NCI-H146 treated with DMSO at 0.1 percent for 48 hours (cell line): Measurements from ENCODE around the gene OR2M7.
"Not testable (repeated sequence)": the region's sequence is repeated elsewhere in the genome, so short reads cannot be mapped to it uniquely, and the experiment has no call there.

Experiments
- DNase-seq: peaks from one replicate; lab custom pipeline; 2025; ENCODE audit not compliant: unreplicated experiment; lab: John Stamatoyannopoulos, UW

Gene OR2M7, protein sequence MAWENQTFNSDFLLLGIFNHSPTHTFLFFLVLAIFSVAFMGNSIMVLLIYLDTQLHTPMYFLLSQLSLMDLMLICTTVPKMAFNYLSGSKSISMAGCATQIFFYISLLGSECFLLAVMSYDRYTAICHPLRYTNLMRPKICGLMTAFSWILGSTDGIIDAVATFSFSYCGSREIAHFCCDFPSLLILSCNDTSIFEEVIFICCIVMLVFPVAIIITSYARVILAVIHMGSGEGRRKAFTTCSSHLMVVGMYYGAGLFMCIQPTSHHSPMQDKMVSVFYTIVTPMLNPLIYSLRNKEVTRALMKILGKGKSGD

DNA sequence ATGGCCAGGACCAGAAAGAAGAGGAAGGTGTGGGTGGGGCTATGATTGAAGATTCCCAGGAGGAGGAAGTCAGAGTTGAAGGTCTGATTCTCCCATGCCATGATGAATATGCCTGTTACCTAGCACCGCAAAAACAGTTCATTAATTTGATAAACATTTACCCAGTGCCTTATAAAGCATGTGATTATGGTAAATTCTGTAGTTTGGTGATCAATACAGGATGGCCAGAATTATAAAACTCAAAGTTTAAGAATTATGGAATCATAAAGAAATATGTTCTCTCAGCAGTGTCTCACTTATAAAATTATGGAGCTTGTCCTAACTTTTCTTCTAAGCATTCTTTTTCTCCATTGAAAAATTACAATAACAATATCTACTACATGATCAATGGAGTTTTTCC lies at the start of gene OR2M7:
TSS of gene OR2M7 (minus strand) at position 101 of the 400 bp plus-strand sequence. CDS start at position 101, 0 bp downstream.
- DNase-seq: no peak

DNA sequence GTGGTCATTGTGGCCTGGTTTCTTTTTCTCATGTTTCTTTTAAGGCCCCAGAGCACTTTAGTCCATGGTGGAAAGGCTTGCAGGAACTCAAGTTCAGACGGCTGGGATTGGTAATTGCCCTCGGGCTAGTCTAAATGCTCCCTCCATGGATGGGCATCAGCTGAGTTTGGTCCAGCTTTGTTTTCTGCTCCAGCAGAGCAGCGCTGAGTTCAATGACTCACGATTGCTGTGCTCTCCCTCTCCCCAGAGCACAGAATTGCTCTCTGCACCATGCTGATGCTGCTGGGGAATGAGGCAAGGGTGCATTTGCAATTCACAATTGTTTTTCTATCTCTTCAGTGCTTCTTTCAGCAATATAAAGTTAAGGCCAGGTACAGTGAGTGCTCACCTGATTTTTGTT lies 49.4 kb upstream of the OR2M7 start:
- DNase-seq: no peak

DNA sequence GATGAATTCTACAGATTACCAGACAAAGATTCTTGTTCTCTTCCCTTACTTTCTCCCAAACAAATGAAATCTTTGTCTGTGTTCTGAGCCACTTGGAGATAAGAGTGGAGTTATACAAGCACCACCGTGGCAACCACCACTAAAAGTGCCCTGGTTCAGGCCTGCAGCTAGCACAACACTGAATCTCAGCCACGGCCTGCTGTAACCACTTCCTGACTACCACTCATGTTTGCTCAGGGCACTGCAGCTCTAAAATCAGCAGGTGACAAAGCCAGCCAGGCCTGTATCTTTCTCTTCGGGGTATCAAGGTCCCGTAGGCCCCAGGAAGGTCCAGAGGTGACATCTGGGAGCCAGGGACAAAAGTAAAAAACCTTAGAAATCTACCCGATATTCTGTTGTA lies 48.0 kb upstream of the OR2M7 start:
- DNase-seq: no peak

DNA sequence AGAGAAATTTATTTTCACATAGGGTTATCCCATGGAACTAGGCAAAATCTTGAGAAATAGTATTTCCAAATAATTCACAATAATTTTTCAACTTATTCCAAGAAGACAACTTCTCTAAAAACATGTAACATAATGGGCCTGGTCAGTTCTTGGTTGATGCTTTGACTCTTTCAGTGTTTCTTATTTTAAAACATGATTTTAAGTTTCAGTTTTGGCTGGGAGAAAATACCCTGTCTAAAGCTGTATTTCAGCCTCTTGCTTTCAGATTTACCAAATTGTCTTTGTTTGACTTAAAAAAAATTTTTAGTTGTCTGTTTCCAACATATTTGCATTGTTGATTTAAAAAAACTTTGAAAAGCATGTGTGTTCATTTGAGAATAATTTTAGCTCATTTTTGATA lies 42.2 kb upstream of the OR2M7 start:
- DNase-seq: no peak

DNA sequence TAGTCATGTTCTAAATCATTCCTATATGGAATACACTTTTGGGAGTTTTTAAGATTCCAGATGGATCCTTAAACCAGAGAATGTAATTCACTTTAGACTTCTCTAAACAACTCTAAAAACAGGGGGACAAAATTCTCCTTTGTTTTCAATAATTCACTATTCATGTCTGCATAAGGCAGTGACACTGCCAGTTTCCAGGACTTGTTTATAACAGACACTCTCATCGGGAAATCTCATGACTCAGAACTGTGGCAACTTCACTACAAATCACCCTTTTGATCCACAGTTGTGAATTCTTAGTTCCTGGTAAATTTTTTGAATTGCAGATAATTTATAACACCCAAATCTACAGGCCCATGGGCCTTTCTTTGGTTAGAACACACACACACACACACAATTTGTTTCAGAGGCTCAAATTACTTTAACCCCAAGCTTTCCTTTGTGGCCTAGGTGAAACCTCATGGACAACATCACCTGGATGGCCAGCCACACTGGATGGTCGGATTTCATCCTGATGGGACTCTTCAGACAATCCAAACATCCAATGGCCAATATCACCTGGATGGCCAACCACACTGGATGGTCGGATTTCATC lies 36.9 kb upstream of the OR2M7 start, which contains the start of gene OR2T4:
TSS of gene OR2T4 (plus strand) at position 545 of the 595 bp plus-strand sequence. CDS start at position 545, 0 bp downstream.
- DNase-seq: no peak

DNA sequence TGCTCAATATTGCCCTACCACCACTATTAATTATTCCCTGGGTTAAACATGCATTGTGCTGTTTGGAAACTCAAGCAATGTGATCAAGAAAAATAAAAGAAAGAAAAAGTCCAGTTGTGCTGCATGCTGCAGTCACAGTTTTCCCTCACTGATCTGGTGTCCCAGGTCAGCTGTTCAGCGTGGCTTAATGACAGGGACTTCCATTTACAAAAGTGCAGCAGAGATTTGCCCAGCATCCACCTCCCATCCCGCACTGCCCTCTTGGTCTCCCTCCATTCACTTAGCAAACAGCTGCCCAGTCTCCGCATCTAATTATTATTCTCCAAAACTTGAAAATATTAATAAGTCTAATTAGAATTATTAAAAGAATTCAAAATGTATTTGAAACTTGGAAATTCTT lies 35.0 kb upstream of the OR2M7 start:
- no peak for DNase-seq

DNA sequence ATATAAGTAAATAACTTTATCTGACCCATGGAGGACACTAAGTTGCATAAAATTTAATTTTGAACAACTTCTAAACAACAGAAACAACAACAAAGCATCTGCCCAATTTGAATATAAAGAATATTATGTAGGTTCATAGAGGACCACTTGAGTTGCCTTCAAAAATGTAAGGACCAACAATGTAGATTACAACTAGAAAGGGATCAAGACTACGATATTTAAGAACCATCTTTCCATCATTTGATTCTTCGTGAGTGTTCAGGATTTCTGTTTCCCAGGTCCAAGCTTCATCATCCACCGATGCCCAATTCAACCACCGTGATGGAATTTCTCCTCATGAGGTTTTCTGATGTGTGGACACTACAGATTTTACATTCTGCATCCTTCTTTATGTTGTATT lies 24.1 kb upstream of the OR2M7 start, which contains the start of gene OR14C36:
TSS of gene OR14C36 (plus strand) at position 301 of the 400 bp plus-strand sequence. CDS start at position 301, 0 bp downstream.
- no peak for DNase-seq

DNA sequence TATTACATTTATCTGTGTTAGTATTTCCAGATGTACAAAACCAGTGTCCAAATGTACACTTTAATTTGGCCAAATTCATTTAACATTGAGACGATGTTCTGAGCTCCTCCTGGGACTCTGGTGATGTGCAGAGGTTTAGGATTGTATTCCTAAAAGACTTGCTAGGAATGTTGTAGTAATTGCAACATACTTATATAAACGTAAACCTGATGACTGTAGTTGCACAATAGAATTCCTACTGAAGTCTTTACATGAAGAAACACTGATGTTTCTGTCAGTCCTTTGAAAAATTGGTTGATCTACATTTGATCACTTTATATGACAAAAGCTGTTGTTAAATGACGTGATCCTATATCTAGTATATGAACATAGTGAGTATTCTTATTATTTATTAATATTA lies 19.1 kb upstream of the OR2M7 start:
- DNase-seq: no peak

DNA sequence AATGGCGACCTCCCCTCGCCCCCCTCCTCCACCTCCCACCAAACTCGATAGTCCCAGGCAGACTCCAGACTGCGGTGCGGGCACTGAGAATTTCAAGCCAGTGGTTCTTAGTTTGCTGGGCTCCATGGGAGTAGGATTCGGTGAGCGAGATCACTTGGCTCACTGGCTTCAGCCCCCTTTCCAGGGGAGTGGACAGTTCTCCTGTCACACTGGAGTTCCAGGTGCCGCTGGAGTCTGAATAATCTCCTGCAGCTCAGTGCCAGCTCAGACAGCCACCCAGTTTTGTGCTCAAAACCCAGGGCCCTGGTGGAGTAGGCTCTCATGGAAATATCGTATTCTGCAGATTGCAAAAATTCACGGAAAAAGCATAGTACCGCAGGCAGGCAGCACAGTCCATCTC lies 7.6 kb downstream of the OR2M7 start:
- no peak for DNase-seq

DNA sequence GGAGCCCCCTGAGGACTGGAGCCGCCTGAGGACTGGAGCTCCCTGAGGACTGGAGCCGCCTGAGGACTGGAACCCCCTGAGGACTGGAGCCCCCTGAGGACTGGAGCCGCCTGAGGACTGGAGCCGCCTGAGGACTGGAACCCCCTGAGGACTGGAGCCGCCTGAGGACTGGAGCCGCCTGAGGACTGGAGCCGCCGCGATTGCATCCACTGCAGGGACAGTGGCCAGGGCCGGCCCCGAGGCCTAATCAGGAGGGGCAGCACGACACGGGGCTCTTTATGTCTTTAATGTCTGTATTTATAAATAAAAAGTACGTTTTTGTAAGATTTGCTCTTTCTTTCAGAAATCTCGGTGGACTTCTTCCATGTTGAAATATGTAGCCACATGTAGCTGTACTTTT lies 17.6 kb downstream of the OR2M7 start:
- DNase-seq: not testable (repeated sequence)

DNA sequence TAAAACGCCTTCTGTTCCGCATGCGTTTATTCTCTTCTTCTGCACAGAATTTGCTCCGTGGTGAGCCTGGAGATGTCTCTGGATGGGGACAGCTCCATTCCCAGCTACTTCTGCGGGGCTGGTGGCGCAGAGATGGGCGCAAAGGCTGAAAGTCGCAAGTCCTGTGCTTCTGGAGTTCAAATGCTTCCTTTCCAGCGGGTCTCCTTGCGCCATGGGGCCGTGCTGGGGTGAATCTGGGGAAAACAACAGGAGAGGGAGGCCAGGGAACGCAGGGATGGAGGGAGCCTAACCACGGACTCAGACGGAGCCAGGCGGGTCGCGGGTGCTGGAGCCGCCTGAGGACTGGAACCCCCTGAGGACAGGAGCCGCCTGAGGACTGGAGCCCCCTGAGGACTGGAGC lies 18.3 kb downstream of the OR2M7 start:
- no peak for DNase-seq

DNA sequence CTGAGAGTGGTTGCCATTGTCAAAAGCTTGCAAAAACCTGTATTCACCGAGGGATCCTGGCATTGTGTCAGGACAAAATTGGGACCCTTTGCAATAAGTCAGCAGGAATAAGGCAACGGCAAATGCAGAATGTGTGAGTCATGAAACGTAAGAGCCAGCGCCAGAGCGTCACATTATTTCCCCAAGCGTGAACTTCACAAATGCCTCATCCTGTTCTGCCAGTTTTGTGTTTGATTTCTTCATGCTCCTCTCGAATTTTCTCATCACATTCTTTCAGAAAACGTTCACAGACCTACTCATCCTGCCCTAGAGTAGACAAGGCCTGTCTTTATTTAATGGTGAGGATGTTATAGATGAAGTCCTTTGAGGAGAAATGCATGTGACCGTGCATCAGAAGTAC lies 18.7 kb downstream of the OR2M7 start:
- DNase-seq: not testable (repeated sequence)

DNA sequence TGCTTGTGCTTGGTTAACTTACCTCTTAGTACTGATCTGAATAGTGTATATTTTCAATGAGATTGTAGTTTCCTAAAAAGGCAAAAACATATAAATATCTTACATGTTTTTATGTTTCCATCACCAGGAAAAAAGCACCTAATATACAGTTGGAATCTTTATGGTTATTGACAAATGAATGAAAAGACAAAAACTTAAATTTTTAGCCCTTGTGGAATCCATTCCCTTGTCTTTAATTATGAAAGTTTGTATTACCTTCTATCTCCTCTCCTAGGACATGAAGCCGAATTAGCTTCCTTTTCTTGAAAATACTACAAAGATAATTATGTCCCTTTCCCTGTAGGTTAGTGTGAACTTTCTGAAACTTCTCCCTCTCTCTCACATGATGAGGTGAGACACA lies 21.0 kb downstream of the OR2M7 start, which contains the start of gene OR2T12:
TSS of gene OR2T12 (minus strand) at position 101 of the 400 bp plus-strand sequence. CDS start 7,846 bp downstream, outside the sequence.
- DNase-seq: no peak

DNA sequence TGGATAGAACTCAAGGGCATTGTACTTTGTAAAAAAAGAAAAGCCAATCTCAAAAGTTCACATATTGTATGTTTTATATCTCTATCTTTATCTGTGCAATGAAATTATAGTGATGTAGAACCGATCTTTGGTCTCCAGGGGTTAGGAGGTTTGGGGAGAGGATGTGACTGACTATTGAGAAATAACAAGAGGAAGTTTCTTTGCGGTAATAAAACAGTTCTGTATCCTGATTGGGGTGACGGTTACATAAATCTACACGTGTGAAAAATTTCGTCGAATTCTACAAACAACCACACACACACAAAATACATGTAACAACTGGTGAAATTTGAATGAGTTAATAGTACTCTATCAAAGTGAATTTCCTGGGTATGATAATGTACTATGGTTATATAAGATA lies 36.0 kb downstream of the OR2M7 start:
- no peak for DNase-seq

DNA sequence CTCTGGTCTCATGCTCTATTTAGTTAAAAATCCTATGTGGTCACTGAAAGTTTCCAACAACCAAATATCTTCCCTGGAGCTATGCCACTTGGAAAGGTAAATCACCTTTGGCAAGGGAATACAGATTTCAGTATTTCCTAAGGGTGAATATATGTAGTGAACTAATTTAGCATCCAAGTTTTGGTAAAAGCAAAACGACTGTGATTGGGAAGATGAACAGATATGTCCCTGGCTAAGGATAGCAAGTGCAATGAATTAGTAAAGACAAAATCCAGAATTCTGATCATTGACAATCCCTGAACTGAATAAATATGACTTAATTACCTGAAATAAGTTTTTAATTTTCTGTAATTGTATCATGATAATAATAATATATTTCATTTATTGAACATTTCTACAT lies 46.5 kb downstream of the OR2M7 start, which contains the start of gene OR2T33:
TSS of gene OR2T33 (minus strand) at position 101 of the 400 bp plus-strand sequence. CDS start 4,162 bp downstream, outside the sequence.
- DNase-seq: no peak
